SH-SY5Y (cell line): ENCODE results near the gene NRG3.

ENCODE experiments used
- GATA2 ChIP-seq: IDR thresholded peaks from 2 replicates; pipeline ENCODE4 v1.6.1; 2011; ENCODE audit warnings: mild to moderate bottlenecking, low read depth, low read length
- GATA3 ChIP-seq: IDR thresholded peaks from 2 replicates; pipeline ENCODE4 v1.6.1; 2011; ENCODE audit warnings: low read depth, mild to moderate bottlenecking, low read length, moderate library complexity

DNA sequence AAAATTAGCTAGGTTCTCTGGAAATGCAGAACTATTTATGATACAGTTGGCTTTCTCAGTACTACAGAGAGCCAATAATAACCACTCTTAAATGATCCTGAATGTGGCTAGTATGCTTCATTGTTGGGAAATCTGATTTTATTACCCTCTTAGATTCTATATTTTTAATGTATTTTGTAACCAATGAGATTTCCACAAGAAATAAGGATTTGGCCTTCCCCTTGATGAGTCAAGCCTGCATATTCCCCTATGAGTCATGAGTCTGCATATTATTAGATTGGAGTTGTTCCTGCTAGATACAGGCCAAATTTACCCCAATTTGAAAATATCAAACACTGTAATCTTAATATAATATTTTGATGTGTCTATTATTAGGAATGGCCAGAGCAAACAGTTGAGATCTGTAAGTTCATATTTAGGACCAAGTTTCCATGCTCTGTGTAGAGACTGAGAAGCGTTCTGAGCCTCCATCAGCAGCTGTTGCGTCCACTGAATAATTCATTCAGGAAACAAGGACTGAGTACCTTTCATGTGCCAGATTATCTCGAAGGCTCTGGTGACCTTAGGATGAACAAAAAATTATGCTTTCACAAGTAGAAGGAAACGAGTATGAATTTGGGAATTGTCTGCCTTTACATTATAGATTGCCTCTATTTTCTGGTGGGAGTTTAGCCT lies 793.4 kb downstream of the NRG3 start:
- no peak for TF ChIP-seq GATA3
- TF ChIP-seq GATA2, result no peak
